Islet of Langerhans (tissue), 1 donor: ENCODE measurements around the gene SLC2A9.

Source experiments
- FAIRE-seq: peaks from one replicate; lab custom pipeline; 2011; peaks lifted over from hg19 to GRCh38; lab: Jason Lieb, UNC

Gene SLC2A9

DNA sequence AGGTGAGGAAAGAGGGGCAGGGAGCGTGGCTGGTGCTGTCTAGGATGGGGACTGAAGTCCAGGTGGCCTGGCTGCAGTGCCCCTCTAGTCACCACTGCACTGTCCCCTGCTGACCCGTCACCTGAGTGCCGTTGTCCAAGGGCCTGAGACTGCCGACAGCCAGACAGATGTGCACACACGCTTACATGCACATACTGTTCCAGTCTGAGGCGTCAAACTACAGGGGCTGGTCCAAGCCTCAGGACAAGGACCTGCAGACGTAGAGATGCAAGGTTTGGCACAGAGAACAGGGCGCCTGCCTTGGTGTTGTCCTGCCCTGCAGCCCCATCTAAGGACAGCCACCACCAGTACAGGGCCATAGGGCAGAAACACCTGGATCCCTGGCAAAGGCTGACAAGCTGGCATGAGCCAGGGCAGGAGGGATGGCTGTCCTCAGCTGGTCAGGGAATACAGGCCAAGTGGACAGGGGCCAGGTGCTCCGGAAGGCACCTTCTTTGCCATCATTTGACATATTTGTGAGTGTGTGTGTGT is 1.7 kb downstream of the SLC2A9 start:
- FAIRE-seq = no peak

DNA sequence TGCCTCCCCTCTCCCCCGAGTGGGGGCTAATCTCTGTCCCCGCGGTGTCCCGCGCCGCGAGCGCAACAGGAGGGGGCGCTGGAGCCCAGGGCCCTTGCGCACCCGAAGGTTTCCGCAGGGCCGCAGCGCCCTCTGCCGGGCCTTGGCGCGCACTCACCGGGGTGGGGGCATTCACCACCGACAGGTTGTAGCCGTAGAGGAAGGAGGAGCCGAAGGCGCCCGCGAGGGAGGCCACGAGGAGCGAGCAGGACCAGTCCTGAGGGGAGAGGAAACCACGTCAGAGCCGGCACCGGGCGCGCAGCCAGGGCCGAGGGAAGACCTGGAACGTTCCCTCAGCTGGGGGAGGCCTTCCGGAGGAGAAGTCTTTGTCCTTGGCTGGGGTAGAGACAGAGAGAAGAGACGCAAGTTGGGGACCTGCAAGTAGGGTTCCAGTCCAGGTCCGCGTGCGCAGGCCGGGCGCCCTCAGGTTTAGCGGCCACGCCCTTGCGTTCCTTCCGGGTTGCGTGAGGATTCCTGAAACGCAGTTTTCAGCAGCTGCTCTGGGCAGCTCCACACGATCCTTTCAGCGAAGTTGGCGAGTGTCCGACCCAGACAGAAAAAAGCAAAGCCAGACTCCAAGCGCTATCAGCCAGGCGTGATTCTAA is 2.4 kb downstream of the SLC2A9 start:
- FAIRE-seq = no peak

DNA sequence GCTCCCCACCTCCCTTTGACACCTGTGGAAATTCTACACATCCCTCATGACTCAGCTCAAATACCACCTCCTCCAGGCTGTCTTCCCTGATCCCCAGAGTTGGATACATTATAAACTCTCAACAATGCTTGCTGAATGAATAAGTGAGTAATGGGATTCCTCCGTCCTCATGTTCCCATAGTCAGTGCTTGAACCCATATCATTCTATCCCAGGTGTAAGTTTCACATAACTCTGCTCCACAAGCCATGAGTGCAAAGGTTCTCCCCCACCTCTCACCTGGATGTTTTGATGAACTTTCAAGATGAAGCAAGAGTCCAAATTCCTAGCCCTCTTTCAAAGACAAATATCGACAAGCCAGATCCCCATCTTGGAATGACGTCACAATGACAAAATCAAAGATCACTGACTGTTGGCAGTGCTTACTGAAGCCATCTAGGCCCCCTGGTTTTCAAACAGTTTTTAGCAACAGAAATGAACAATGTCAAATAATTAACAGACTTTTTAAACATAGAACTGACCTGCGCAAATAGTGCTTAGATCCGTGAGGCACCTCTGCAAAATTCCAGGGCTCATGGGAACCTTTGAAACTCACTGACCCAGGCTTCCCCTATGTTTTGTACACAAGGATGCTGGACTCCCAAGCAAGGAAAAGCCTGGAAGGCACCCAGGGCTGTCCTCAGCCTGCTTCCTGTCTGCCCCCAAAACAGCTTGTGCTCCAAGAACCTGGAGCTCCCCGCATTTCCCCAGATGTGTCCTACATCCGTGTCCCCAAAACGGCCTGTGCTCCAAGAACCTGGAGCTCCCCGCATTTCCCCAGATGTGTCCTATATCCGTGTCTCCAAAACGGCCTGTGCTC is 4.0 kb downstream of the SLC2A9 start:
- no peak for FAIRE-seq

DNA sequence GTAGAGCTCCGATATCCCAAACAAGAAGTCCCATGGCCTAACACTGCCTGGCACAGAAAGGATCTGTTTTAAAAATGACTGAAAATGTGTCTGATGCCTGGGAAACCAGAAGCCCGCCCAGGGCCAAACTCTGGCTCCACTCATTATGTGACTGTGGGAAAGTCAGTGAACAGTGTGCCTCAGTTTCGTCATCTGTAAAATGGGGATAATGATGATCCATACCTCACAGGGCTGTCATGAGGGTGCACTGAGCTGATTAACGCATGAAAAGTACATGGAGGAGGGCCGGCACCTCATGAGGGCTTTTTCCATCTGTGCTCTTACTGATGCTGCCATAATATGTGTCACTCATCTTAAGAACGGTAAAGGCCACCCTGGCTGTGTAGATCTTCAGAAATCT is 5.1 kb downstream of the SLC2A9 start:
- no peak for FAIRE-seq

DNA sequence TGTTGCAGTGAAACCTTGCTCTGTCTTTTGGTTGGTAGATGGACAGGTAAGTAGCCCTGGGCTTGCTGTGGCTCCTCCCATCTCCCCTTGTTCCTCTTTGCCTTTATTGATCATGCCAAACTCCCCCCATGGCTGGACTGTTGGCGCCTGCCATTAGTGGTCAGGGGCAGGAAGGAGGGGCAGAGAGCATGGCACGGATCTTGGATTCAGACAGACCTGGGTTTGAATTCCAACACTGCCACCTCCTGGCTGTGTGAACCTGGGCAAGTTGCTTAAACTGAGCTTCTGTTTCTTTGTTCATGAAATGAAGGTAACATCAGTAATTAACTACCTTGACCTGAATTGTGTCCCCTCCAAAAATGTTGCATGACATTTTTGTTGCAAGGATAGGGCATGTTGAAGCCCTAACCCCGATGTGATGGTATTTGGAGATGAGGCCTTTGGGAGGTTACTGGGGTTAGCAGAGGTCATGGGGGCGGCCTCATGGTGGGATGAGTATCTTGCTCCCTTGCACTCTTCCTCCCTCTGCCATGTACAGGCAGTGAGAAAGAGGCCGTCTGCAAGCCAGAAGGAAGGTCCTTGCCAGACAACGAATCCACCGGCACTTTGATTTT is 6.0 kb downstream of the SLC2A9 start:
- no peak for FAIRE-seq

DNA sequence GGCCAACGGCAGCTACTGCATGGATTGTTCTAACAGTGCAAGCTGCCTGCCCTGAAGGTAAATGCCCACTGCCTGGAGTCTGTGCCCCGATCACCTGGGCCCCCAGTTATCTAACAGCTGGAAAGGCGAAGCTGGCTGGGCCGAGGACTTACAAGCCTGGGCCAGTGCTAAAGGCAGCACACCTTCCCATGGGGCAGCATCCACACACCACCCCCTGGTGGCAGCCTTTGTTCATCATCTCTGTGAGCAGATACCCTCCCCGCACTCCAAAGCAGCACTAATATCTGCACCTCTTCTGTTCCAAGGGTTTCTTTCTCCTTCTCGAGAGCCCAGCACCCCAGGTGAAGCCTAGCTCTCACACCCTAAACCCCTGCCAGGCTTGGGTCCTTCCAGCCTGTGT is 7.6 kb downstream of the SLC2A9 start:
- no peak for FAIRE-seq

DNA sequence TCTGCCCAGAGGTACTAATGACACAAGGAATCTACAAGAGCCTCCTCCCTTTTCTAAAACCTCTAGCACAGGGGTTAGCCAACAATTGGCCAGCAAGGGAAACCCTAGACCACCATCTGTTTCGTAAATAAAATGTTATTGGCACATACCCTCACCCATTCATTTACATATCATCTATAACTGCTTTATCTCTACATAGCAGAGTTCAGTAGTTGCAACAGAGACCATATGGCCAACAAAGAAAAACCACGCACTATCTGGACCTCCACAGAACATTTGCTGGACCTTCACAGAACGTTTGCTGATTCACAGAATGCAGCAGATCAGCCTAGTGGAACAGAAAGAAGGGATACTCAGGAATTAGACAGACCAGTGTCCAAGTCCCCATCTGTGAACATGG is 9.4 kb downstream of the SLC2A9 start:
- FAIRE-seq = no peak

DNA sequence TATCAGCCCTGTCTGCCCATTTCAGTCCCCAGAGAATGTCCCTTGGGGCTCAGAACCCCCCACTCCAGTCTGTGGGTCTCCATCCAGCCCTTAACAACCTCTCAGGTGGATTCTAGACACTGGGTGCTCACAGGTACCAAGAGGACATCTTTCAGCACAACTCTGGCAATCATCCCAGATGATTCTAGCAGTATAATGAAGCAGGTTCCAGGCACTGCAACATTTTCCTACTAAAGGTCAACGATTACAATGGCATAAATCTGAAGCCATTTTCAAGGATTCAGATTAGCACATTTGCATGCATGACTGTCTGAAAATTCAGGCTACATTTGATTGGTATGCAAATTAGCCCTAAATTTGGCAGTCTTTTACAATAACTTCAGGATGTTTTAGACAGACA is 10.0 kb downstream of the SLC2A9 start:
- FAIRE-seq = no peak

DNA sequence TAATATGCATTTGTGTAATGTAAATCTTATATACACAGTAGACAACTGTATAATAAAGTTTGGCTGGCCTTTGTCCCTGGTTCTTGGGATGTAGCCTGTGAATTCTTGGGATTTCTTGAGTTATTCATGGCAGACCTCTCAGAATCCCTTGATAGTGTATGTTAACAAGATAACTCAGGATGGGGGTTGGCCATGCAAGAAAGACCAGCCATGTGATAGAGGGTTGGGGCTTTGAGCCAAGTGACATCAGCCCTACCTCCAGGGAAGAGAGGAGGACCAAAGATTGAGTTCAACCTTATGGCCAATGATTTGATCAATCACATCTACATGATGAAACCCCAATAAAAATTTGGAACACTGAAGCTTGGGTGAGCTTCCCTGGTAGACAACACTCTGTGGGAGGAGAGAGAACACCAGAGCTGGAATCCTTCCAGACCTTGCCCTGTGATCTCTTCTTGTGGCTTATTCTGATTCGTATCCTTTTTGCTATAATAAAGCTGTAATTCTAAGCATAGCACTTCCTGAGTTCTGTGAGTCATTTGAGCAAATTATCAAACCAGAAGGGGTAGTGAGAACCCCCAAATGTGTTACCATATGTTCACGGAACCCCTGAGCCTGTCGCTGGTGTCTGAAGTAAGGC is 11.3 kb downstream of the SLC2A9 start:
- no peak for FAIRE-seq

DNA sequence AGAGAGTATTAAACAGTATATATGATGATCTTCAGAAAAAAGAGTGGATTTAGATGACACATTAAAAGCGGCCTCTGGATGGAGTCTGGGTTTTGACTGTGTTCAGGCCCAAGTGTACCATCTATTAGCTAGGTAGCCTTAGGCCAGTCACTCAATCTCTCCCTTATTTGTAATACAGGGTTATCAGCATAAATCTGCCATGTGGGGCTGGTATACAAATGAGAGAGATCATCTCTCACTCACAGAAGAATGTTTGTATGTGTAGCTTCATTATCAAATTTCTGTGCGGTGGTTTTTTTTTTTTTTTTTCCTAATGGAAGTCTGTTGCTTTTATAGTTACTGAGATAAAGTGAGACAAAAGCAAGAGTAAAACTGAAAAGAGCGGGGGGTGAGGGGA is 12.7 kb downstream of the SLC2A9 start:
- no peak for FAIRE-seq

DNA sequence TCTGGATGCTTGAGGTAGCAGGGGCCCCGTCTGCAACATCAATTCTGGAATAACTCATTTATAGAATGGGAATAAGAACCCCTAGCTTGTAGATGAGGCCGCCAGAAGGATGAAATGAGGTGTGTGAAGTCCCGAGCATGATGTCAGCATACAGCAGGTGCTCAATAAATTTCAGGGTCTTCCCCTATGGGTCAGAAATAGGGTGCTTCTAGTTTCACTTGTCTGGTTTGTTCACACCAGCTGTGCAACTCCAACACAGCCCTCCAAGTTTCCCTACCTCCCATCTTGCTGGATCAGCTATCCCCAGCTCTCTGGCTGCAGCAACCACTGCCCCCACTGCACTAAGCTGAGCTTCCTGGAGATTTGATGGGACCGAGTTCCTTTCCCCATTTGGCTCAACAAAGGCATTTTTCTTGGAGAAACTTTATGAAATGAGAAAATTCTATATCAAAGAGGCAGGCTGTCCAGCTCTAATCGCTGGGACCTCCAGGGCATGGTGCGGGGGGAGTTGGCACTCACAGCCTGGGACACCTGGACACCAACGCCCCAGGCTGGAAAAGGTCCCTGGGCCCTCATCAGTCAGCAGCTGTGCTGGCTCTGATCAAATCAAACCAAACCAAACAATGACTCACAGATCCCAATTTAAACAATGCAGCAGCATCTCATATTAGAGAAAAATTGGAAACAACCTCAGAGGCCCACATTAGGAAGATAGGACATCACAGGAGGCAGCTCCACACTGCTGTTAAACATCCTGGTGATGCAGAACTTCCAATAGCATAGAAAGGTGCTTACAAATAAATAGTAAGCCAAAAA is 13.3 kb downstream of the SLC2A9 start:
- no peak for FAIRE-seq

DNA sequence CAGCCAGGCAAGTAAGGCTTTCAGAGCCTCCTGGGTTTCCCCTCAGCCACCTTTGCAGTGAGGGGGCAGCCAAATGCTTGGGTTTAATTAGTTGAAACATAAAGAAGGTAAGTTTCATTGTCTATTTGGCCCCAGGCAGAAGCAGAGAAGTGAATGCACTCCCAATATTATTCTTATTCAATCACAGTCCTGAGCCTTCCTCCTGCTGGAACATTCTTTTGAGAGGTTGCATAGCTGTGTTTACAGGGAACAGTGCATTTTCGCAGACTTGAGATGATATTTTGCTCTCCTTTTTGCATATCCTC is 13.9 kb downstream of the SLC2A9 start:
- no peak for FAIRE-seq

DNA sequence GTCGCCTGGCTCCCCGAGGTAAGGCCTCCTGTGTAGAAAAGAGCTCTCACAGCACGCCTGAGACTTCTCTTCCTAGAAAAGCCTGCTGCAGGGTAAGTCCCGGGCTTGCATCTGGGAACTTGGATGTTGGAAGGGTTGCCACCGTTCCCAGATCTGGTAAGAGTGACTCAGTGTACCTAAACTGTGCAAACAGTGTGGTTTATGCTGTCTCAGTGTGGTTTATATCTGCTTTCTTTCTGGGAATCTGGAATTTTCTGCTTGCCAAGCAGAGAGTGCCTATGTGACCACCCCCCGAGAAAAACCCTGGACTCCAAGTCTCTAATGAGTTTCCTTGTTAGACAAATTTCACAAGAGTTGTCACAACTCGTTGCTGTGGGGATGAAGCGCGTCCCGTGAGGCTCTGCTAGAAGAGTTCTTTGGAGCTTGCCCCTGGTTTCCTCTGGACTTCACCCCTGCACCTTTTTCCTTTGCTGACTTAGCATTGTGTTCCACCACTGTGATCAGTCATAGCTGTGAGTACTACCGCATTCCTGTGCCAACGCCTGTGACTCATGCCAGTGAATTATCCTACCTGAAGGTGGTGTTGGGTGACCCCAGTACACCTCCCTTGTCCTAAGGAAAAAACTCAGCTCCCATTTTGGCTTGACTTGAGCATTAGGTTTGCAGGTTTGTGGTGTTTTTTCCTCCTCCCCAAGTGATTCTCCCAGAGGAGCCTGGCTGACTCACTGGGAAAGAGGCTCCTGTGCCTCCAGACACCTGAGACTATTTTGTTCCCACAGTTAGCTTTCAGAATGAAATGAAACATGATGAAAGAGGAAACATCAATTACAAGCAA is 14.5 kb downstream of the SLC2A9 start:
- FAIRE-seq = no peak

DNA sequence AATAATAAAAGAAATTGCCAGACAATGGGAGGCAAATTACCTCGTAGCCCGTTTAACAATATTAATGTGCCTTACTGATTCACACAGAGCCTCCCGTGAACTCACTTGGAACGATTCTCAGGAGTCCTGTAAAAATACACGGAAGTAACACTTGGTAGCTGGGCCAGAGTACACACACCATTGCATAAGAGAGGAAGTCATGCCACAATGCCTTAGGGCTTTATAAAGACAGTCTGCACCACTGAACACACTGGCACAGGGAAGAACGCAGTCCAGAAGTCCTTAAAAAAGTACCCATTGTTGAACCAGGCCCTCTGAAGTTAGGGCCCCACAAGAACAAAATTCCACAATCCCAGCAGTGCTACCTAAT is 15.1 kb downstream of the SLC2A9 start:
- no peak for FAIRE-seq

DNA sequence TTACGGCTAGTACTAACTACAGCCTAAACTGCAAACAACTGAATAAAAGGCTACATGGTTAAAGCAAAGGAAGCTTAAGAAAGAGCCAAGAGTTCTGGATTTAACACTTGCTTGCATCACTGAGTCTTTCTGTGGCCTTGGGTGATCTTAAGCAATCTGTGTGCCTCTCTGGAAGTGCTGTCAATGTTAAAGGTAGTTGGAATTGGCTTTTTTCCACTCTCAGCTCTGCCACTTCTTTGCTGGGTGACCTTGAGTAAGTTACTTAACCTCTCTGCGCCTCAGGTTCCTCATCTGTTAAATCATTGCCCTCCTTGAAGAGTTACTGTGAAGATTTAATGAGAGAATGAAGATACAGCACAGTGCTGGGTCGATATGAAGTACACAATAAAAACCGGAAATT is 15.7 kb downstream of the SLC2A9 start:
- FAIRE-seq = no peak

DNA sequence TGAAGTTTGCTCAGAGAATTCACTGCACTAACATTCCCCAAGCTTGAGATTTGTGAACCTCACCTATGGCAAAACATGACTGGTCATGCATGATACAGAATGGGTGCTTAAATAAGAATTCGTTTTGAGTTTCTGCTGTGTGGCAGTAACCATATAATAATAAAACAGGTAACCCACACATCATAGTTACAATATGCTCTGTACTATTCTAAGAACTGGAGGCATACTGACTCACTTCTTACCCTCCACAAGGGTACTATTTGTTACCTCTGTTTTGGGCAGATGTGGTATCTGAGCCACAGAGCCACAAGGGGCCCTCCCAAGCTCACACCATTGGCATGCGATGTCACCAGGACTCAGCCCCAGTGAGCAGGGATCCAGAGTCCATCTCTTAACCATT is 17.6 kb downstream of the SLC2A9 start:
- FAIRE-seq = no peak

DNA sequence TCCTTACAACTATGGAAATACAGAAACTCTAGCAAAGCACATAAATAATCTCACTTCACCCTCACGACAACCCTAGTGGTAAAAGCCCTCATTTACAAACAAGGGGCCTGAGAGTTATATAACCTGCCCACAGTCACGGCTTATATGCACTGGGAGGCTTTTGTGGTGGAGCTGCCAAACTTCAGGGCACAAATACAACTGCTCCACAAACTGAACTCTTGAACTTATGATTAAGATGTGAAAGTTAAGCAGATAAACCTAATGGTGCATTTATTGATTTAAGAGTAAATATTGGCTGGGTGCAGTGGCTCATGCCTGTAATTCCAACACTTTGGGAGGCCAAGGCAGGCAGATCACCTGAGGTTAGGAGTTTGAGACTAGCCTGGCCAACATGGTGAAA is 19.0 kb downstream of the SLC2A9 start:
- FAIRE-seq = no peak

DNA sequence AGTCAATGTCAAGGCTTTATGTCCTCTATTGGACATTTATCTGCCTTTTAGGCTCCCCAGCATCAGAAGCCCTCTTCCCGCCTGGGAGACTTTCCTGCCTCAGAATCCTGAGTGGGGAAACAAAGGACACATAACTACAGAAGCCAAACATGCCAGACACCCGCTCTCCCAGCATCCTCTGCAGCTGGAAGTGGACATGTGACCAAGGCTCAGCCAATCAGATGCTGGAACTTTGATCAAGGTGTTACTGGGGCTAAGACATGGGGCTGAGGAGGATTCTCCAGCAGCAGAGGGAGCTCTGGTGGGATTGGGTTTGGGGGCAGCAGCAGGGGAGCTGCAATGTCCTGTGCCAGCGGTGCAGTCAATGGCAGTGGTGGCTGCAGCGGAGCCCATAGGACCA is 19.5 kb downstream of the SLC2A9 start:
- no peak for FAIRE-seq

DNA sequence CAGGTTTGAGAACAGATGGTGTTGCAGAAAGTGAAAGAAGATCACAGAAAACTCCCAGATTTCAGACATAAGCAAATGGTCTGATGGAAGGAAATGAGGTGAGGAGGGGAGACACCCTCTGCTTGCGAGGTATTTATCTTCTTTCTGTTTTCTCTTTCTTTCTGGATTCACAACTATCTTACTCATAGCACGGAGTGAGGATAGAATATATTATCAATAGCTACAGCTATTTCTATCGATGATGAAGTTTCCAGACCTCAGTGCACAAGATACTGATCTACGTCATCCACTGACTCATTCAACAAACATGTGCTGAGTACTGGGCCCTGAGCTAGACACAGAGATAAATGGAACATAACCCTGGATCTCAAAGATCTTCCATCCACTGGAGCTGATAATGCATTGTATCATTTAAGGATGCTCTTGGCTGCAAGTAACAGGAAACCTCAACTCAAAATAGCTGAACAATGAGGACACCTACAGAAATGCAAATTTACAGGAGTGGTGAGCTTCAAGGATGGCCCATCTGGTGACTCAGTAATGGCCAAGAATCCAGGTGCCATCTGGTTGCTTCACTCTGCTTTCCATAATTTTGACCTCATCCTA is 21.2 kb downstream of the SLC2A9 start:
- no peak for FAIRE-seq

DNA sequence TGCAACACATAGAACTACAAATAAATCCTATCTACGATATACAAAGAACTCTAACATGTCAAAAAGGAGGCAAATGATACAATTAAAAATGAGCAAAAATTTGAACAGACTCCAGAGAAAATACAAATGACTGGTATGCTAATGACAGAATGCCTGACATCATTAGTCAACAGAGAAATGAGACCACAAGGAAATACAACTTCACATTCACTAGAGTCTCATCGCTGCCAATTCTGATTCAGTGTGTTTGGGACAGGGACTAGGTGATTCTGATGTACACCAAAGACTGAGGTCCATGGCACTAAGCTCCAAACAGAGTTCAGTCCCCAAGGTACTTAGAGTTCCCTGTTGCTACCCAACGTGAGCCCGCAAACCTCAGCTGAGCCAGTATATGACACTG is 23.4 kb downstream of the SLC2A9 start:
- FAIRE-seq = no peak
